Neural progenitor cell (in vitro differentiated cells): ENCODE data around the gene ZNF423. TPM values are rescaled to one million over a fixed set of nuclear protein-coding genes. Genes with fewer than 3 reads are reported as not detected.

ENCODE experiments used
- DNase-seq: peaks from one replicate; pipeline ENCODE4 v3.0.0-alpha.2; 2016; ENCODE audit warnings: low spot score
- H2AFZ ChIP-seq: fragments of 200-600 bp; sonication (generic); replicated peaks from 2 replicates; pipeline ENCODE4 v1.6.1; 2016; ENCODE audit warnings: antibody characterized with exemption
- H3F3A ChIP-seq: fragments of 200-600 bp; sonication (generic); 2 replicates; pipeline ENCODE4 v1.6.1; 2016; ENCODE audit warnings: antibody characterized with exemption, low read depth
- H3K27ac ChIP-seq: fragments of 200-600 bp; sonication (generic); 2 replicates; pipeline ENCODE4 v1.5.1; 2016; ENCODE audit warnings: mild to moderate bottlenecking
- H3K27me3 ChIP-seq: fragments of 200-600 bp; sonication (generic); 2 replicates; pipeline ENCODE4 v1.6.1; 2016; ENCODE audit warnings: mild to moderate bottlenecking, moderate library complexity
- H3K36me3 ChIP-seq: fragments of 200-600 bp; sonication (generic); 2 replicates; pipeline ENCODE4 v1.5.1; 2016
- H3K4me1 ChIP-seq: fragments of 200-600 bp; sonication (generic); 2 replicates; pipeline ENCODE4 v1.6.1; 2016; ENCODE audit warnings: mixed run types
- H3K4me2 ChIP-seq: fragments of 200-600 bp; sonication (generic); 2 replicates; pipeline ENCODE4 v1.6.1; 2016
- H3K4me3 ChIP-seq: fragments of 200-600 bp; sonication (generic); 2 replicates; pipeline ENCODE4 v1.5.1; 2016
- H3K79me2 ChIP-seq: fragments of 200-600 bp; sonication (generic); 2 replicates; pipeline ENCODE4 v1.6.1; 2016; ENCODE audit warnings: low read depth
- H3K9ac ChIP-seq: fragments of 200-600 bp; sonication (generic); 2 replicates; pipeline ENCODE4 v1.6.1; 2016
- H3K9me3 ChIP-seq: fragments of 200-600 bp; sonication (generic); 2 replicates; pipeline ENCODE4 v1.5.1; 2016; ENCODE audit warnings: low read depth
- H4K20me1 ChIP-seq: fragments of 200-600 bp; sonication (generic); 2 replicates; pipeline ENCODE4 v1.6.1; 2016; ENCODE audit warnings: low read depth
- H3K27ac Mint-ChIP-seq: 3 replicates; pipeline ENCODE4 v1.8.0; 2021; ENCODE audit warnings: mixed read lengths
- H3K27me3 Mint-ChIP-seq: 2 replicates; pipeline ENCODE4 v1.8.0; 2022; ENCODE audit warnings: low read depth, mild to moderate bottlenecking, inconsistent platforms, moderate library complexity, mixed read lengths; ENCODE audit not compliant: insufficient read depth
- H3K36me3 Mint-ChIP-seq: 3 replicates; pipeline ENCODE4 v1.8.0; 2021; ENCODE audit warnings: mixed read lengths
- H3K4me1 Mint-ChIP-seq: 3 replicates; pipeline ENCODE4 v1.8.0; 2021; ENCODE audit warnings: mixed read lengths
- H3K4me3 Mint-ChIP-seq: 3 replicates; pipeline ENCODE4 v1.8.0; 2021; ENCODE audit warnings: mild to moderate bottlenecking, moderate library complexity, mixed read lengths
- H3K9me3 Mint-ChIP-seq: 3 replicates; pipeline ENCODE4 v1.8.0; 2020; ENCODE audit warnings: mixed read lengths
- EZH2 ChIP-seq: fragments of 200-600 bp; sonication (generic); IDR thresholded peaks from 2 replicates; pipeline ENCODE4 v1.6.1; 2017; ENCODE audit warnings: antibody characterized with exemption, mild to moderate bottlenecking, moderate library complexity
- EZH2phosphoT487 ChIP-seq: fragments of 200-600 bp; sonication (generic); IDR thresholded peaks from 2 replicates; pipeline ENCODE4 v1.6.1; 2017; ENCODE audit warnings: antibody characterized with exemption
- total RNA-seq: library from RNA; depleted of rRNA; stranded (reverse); fragments of >200 nt; gene quantifications from 2 replicates; pipeline ENCODE4 v1.2.3, GENCODE V29; 2015; ENCODE audit warnings: low replicate concordance
- TF ChIP-seq, protein P1 (sequence below): fragments of 200-600 bp; sonication (generic); IDR thresholded peaks from 2 replicates; pipeline ENCODE4 v1.5.1; 2017; ENCODE audit warnings: antibody characterized with exemption, mild to moderate bottlenecking

ZNF423 gene
- total RNA-seq, 1 donor from 2014 or later: 21.9 TPM

DNA sequence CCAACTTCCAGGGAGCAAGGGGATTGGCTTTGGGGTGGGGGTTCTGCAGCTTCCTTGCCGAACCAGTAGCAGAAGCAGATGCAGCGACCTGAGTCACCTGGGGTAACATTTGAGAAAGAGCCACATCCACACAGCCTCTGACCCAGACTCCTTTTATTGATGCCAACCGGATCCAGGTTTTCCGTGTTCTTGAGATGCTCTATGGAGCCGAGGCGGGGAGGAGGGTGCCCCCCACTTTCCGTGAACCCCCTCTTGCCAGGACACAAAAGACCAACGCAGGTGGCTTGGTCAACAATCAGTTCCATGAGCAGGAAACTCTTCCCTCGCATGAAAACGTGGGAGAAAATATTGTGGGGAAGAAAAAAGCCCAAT lies 356.5 kb downstream of the ZNF423 start:
- Mint-ChIP-seq H3K9me3 (no peaks in the 10 kb centered on the region), H3K4me3 (no peak overlapping the region), H3K27me3 (peaks cover 5% of the 10 kb centered on the region), H3K27ac (peak overlapping the region; percentile 86), H3K4me1 (peaks cover 4% of the 10 kb centered on the region), H3K36me3 (peaks cover 34% of the 10 kb centered on the region)
- no peaks in the 10 kb centered on the region for H3K9me3 ChIP-seq
- H3F3A ChIP-seq: no peaks in the 10 kb centered on the region
- no peak overlapping the region for H2AFZ ChIP-seq
- no peak overlapping the region for H3K9ac ChIP-seq
- TF ChIP-seq EZH2phosphoT487 (no peak), EZH2 (no peak)
- TF ChIP-seq, protein P1, sequence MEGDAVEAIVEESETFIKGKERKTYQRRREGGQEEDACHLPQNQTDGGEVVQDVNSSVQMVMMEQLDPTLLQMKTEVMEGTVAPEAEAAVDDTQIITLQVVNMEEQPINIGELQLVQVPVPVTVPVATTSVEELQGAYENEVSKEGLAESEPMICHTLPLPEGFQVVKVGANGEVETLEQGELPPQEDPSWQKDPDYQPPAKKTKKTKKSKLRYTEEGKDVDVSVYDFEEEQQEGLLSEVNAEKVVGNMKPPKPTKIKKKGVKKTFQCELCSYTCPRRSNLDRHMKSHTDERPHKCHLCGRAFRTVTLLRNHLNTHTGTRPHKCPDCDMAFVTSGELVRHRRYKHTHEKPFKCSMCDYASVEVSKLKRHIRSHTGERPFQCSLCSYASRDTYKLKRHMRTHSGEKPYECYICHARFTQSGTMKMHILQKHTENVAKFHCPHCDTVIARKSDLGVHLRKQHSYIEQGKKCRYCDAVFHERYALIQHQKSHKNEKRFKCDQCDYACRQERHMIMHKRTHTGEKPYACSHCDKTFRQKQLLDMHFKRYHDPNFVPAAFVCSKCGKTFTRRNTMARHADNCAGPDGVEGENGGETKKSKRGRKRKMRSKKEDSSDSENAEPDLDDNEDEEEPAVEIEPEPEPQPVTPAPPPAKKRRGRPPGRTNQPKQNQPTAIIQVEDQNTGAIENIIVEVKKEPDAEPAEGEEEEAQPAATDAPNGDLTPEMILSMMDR: no peak
- no peak for DNase-seq
- no peaks in the 10 kb centered on the region for H3K27me3 ChIP-seq
- no peaks in the 10 kb centered on the region for H3K4me1 ChIP-seq
- H3K79me2 ChIP-seq: no peaks in the 10 kb centered on the region
- H3K4me3 ChIP-seq: no peak overlapping the region
- no peak overlapping the region for H3K4me2 ChIP-seq
- H3K27ac ChIP-seq: no peak overlapping the region
- H3K36me3 ChIP-seq: no peaks in the 10 kb centered on the region
- H4K20me1 ChIP-seq: no peaks in the 10 kb centered on the region

DNA sequence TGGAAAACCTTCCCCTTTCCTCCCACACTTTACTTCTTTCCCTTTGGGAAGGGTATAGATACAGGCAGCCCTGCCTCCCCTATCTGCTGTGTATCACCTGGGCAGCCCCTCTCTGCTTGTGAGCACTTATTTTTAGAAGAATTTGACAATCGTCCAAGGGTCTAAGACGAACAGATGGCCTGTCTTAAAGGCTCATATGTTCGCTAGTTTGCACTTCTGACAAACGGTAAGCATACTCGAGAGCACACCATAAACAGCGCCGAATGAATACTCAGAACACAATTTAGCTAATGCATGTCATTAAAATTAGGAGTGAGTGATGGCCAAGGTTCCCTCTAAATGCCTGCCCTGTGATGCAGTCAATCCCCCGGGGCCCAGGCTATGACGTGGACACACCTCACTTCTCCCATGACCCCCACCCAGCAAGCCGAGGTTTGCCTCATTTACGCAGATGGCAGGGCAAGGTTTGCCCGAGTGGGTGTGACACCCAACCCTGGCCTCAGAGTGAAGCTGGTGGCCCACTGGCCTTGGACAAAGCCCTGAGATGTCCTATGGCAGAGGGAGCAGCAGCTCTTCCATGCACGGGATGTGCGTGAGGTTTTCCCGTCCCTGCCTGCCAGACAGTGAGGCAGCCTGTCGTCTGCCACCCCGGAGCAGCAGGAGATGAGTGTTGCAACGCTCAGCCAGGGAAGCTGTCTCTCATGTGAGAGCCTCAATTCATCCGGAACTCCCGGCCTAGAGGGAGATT lies 357.1 kb downstream of the ZNF423 start:
- H3K79me2 ChIP-seq: no peaks in the 10 kb centered on the region
- H3F3A ChIP-seq: no peaks in the 10 kb centered on the region
- Mint-ChIP-seq H3K36me3 (peaks cover 36% of the 10 kb centered on the region), H3K4me3 (no peak overlapping the region), H3K9me3 (no peaks in the 10 kb centered on the region), H3K4me1 (peaks cover 6% of the 10 kb centered on the region), H3K27me3 (peaks cover 5% of the 10 kb centered on the region), H3K27ac (peak overlapping the region; percentile 57)
- H3K9me3 ChIP-seq: no peaks in the 10 kb centered on the region
- no peak overlapping the region for H3K9ac ChIP-seq
- H3K27ac ChIP-seq: no peak overlapping the region
- H3K4me1 ChIP-seq: no peaks in the 10 kb centered on the region
- DNase-seq: no peak
- no peak overlapping the region for H3K4me3 ChIP-seq
- no peak overlapping the region for H2AFZ ChIP-seq
- H3K36me3 ChIP-seq: no peaks in the 10 kb centered on the region
- no peaks in the 10 kb centered on the region for H4K20me1 ChIP-seq
- H3K27me3 ChIP-seq: no peaks in the 10 kb centered on the region
- TF ChIP-seq, protein P1: no peak
- no peak for TF ChIP-seq EZH2phosphoT487
- TF ChIP-seq EZH2: no peak
- H3K4me2 ChIP-seq: no peak overlapping the region

DNA sequence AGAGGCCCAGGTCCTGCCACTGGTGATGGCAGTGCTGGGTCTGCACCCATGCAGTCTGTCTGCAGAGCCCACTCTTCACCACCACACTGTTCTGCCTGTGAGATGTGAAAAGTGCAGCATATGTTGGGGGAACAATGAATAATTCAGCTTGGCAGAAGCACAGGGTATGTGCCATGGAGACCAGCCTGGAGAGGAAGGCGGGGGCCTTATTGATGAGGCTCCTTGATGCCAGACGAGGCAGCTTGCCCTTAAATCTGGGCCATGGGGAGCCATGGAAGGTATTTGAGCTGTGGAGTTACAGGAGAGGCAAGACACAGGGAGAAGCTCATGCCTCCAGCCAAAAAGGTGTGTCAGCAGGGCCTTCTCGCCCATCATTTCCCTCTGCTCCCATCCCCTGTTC lies 357.6 kb downstream of the ZNF423 start:
- no peak overlapping the region for H3K27ac Mint-ChIP-seq

More for the DNA sequence above, 357.6 kb downstream of the ZNF423 start:
- Mint-ChIP-seq H3K4me3 (no peak overlapping the region), H3K27me3 (peaks cover 5% of the 10 kb centered on the region), H3K4me1 (peaks cover 9% of the 10 kb centered on the region), H3K36me3 (peaks cover 36% of the 10 kb centered on the region), H3K9me3 (no peaks in the 10 kb centered on the region)
- Histone ChIP-seq H3K9me3 (no peaks in the 10 kb centered on the region), H3K79me2 (no peaks in the 10 kb centered on the region), H3K4me1 (no peaks in the 10 kb centered on the region), H3K36me3 (no peaks in the 10 kb centered on the region), H3K9ac (no peak overlapping the region), H3K4me2 (no peak overlapping the region), H2AFZ (no peak overlapping the region), H3K27me3 (no peaks in the 10 kb centered on the region), H3K27ac (no peak overlapping the region), H4K20me1 (no peaks in the 10 kb centered on the region), H3K4me3 (no peak overlapping the region), H3F3A (no peaks in the 10 kb centered on the region)
- DNase-seq: no peak
- TF ChIP-seq, protein P1: no peak
- TF ChIP-seq EZH2 (no peak), EZH2phosphoT487 (no peak)
